GM18870 (cell line): Measurements from ENCODE around the gene CREBRF.
"Not testable (repeated sequence)": the region's sequence is repeated elsewhere in the genome, so short reads cannot be mapped to it uniquely, and the experiment has no call there.

Source experiments
- ATAC-seq: cut with Tn5 transposase; IDR thresholded peaks from one replicate; pipeline ENCODE4 v1.9.1; 2021; ENCODE audit warnings: moderate library complexity; ENCODE audit not compliant: unreplicated experiment

Gene CREBRF

GRCh38 chr5:173148354-173148753 is 92.2 kb downstream of the CREBRF start:
- ATAC-seq: no peak

GRCh38 chr5:173152547-173152946 is 96.4 kb downstream of the CREBRF start:
- no peak for ATAC-seq

DNA sequence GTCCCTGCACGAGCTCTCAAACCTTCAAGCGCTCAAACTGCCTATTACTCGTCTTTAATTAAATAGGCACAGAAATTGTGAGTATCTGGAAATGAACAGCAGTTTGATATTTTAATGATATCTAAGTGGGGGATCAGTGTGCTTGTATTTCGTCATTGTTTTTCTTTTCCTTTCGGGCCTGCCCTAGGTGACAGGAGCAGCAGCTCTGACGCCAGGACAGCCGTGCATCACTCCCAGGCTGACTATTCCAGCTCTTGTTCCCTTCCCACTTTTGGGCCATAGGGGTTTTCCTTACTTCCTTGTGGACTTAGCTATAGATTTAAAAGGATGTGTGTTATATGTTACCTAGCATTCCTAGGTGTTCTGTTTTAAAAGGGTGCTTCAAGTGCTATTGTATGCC is 97.7 kb downstream of the CREBRF start:
- ATAC-seq: no peak

GRCh38 chr5:173154619-173155018 is 98.5 kb downstream of the CREBRF start:
- ATAC-seq: not testable (repeated sequence)

GRCh38 chr5:173155912-173156311 is 99.8 kb downstream of the CREBRF start:
- ATAC-seq: no peak

GRCh38 chr5:173158366-173158765 is 102.2 kb downstream of the CREBRF start:
- no peak for ATAC-seq

GRCh38 chr5:173159256-173159655 is 103.1 kb downstream of the CREBRF start:
- no peak for ATAC-seq

DNA sequence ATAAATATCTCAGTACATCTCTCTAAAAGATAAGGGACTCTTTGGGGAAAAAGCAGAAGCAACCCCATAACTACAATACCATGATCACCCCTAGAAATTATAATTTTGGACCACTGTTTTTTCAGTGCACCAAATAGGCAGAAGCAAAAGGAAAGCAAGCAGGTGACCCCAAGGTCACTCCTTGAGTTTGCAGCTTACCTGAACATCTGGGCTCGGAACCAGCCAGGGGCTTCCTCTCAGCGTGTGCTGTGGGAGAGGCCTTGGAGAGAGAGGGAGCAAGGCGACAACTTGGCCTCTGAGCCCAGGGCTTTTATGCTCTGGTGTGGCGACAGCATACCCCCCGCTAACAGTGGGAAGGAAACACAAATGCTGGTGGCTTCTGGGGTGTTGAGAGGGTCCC is 105.0 kb downstream of the CREBRF start:
- ATAC-seq: no peak

- ATAC-seq: no peak
Measured at GRCh38 chr5:173163219-173163618, 107.1 kb downstream of the CREBRF start.

- ATAC-seq: no peak
Measured at GRCh38 chr5:173165177-173166016, 109.2 kb downstream of the CREBRF start.

DNA sequence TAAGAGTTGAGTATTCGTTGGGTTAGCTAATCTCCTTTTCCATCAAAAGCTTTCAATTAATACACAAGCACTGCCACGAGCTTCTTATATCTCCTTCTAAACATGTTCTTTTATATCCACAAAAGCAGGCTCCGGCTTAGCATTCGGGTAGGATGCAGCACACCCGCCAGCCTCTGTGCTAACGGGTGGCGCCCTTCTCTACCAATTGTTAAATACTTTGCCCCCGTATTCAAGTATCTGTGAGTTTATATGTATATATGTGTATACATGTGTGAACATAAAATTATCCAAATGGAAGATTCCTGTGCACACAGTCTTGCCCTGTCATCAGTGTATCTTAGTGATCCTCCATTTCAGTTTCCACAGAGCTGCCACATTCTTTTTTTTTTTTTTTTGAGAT is 116.0 kb downstream of the CREBRF start:
- ATAC-seq: no peak

DNA sequence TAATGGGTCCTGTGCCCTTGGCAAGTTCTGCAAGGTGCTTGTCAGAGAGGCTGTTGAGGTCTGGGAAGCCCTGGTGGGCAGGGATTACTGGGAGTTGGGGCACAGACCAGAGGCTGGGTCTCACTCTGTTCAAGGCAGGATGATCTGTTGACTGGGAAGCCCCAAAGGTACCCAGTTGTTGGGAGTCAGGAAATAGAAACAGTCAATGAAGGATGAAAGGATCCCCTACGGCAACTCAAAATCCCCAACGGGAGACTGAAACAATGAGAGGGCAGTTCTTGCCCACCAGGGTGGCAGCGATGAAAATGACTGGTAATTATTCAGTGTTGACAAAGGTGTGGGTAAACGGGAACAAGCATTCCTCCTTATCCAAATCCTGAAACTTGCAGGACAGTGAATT is 119.4 kb downstream of the CREBRF start:
- no peak for ATAC-seq

GRCh38 chr5:173178369-173178910 is 122.3 kb downstream of the CREBRF start:
- ATAC-seq: no peak

GRCh38 chr5:173180331-173180730 is 124.2 kb downstream of the CREBRF start:
- ATAC-seq: no peak

DNA sequence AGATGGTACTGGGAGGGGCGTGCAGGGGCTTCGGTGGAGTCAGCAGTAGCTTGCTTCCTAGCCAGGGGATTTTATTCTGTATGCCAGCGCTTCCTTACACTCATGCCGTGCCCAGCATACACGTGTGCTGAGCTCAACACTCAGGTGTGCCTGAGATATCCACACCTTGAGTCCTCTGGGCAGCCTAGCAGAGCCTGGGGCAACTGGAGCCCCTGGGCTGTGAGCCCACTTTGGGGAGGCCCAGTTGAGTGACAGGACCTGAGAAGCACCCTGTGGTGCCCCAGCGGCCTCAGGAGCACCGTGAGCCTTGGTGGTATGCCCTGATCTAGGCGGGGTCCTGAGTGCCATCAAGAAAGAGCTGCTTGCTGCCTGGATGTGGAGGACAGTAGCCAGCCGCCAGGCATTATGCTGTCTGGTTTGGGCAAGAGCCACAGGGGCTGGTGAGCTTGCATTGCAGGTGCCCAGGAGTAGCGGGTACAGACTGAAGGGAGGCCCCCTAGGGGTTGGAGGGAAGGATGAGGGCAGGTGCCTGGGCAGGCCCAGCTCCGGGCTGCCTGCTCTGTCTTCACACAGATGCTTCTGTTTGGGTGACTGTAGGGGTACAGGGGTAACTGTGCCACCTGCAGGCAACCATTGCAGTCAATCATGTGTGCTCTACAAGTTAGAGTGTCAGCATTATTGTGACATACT is 131.0 kb downstream of the CREBRF start:
- no peak for ATAC-seq

DNA sequence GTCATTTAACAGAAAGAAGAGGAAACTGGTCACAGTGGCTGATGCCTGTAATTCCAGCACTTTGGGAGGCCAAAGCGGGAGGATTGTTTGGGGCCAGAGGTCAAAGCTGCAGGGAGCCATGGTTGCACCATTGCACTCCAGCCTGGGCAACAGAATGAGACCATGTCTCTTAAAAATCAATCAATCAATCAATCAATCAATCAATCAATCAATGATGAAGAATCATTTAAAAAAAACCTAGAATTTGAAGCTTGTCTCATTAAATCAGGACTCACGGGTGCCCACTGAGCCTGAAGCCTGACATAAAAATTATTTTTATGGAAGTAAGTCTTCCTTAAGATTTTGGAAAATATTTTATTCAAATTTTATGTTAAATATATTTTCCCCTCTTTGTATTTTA is 132.1 kb downstream of the CREBRF start:
- ATAC-seq: no peak
